ENCODE measurements around the gene ADGRE2.

GRCh38 chr19:14699641-14700040, 78.7 kb downstream of the ADGRE2 start:
- TF ChIP-seq REST (IDR thresholded peaks at IDR 0.05; ENCODE audit: unreplicated experiment) (no peak), CTCF (conservative IDR thresholded peaks at IDR 0.05; ENCODE audit: low read depth in 2 of 2) (no peak), POLR2AphosphoS5 (IDR thresholded peaks at IDR 0.05; ENCODE audit: low read depth) (no peak), EZH2 (IDR thresholded peaks at IDR 0.05; ENCODE audit: low read depth, unreplicated experiment) (no peak)

All from GM23338 (cell line).